ENCODE results near the gene PBOV1.

The PBOV1 gene

GRCh38 chr6:138204792-138205384 lies 13.4 kb downstream of the PBOV1 start:
- H3K4me3 ChIP-seq (ENCODE audit: control insufficient read depth, low read depth, low read length): no peak overlapping the region
- TF ChIP-seq, protein P1, sequence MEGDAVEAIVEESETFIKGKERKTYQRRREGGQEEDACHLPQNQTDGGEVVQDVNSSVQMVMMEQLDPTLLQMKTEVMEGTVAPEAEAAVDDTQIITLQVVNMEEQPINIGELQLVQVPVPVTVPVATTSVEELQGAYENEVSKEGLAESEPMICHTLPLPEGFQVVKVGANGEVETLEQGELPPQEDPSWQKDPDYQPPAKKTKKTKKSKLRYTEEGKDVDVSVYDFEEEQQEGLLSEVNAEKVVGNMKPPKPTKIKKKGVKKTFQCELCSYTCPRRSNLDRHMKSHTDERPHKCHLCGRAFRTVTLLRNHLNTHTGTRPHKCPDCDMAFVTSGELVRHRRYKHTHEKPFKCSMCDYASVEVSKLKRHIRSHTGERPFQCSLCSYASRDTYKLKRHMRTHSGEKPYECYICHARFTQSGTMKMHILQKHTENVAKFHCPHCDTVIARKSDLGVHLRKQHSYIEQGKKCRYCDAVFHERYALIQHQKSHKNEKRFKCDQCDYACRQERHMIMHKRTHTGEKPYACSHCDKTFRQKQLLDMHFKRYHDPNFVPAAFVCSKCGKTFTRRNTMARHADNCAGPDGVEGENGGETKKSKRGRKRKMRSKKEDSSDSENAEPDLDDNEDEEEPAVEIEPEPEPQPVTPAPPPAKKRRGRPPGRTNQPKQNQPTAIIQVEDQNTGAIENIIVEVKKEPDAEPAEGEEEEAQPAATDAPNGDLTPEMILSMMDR (conservative IDR thresholded peaks at IDR 0.05; ENCODE audit: control insufficient read depth, insufficient read depth, low read depth, low read length): no peak
- no peak for DNase-seq (ENCODE audit: low read depth)

DNA sequence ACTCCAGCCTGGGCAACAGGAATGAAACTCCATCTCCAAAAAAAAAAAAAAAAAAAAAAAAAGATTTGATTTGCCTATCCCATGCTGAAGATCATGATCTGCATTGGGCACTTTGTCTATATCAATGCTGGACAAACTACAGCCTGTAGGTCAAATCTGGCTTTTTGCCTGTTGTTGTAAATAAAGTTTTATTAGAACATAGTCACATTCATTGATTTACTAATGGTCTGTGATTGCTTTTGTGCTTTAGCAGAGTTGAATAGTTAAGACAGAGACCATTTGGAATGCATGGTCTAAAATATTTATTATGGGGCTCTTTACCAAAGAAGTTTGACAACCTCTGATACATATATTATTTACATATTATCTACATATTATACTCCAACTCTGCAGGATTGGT lies 14.0 kb downstream of the PBOV1 start:
- no peak overlapping the region for H3K4me3 ChIP-seq (ENCODE audit: control insufficient read depth, low read depth, low read length)
- TF ChIP-seq, protein P1 (conservative IDR thresholded peaks at IDR 0.05; ENCODE audit: control insufficient read depth, insufficient read depth, low read depth, low read length): no peak
- DNase-seq (ENCODE audit: low read depth): no peak

- TF ChIP-seq, protein P1 (conservative IDR thresholded peaks at IDR 0.05; ENCODE audit: control insufficient read depth, insufficient read depth, low read depth, low read length): no peak
- DNase-seq (ENCODE audit: low read depth): no peak
- H3K4me3 ChIP-seq (ENCODE audit: control insufficient read depth, low read depth, low read length): no peak overlapping the region
These were observed 15.0 kb downstream of the PBOV1 start for GRCh38 chr6:138203315-138203714.

DNA sequence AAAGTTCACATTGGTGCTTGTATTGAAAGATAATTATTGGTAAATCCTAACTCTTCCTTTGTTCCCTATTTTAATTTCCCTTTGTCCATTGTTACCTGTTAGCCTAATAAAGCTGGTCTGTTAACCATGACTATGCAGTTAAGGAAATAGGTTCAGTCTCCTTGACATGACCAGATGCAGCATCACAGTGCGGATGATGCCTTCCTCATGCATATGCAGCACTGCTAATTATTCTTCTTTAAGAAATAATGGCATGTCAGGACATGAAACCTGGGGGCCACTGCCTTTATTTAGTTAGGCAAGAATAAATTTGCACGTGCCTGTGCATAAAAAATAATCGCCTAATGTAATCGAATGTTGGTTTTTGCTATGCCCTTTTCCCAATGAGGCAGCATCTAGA lies 16.5 kb downstream of the PBOV1 start:
- TF ChIP-seq, protein P1 (conservative IDR thresholded peaks at IDR 0.05; ENCODE audit: control insufficient read depth, insufficient read depth, low read depth, low read length): no peak
- no peak for DNase-seq (ENCODE audit: low read depth)
- no peak overlapping the region for H3K4me3 ChIP-seq (ENCODE audit: control insufficient read depth, low read depth, low read length)

DNA sequence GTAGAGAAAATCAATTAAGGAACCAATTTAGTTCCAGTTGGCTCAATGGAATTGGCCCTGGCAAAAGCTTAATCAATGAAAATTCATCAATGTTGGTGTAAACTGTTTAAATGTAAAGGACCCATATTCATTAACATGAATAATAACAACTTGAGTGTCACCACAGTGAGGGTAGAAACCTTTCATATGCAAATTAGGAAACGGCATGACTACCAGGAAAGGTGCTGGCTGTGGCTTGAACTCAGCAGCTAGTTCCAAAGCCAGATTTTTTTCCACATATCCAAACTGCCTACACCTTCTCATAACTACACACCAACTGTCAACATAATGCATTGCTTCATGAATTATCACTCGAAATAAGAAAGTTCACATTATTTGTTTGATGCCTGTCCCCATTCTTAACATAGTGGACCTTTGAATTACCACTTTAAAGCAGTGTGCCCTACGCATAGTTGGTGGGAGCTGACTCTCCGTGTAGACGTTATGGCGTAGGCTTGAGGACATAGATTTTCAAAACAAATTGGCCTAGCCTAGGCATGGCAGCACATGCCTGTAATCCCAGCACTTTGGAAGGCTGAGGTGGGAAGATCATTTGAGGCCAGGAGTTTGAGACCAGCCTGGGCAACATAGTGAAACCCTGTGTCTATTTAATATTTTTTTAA lies 19.7 kb downstream of the PBOV1 start:
- no peak for DNase-seq (ENCODE audit: low read depth)
- TF ChIP-seq, protein P1 (conservative IDR thresholded peaks at IDR 0.05; ENCODE audit: control insufficient read depth, insufficient read depth, low read depth, low read length): no peak
- H3K4me3 ChIP-seq (ENCODE audit: control insufficient read depth, low read depth, low read length): no peak overlapping the region

GRCh38 chr6:138197570-138197969 lies 20.7 kb downstream of the PBOV1 start:
- no peak overlapping the region for H3K4me3 ChIP-seq (ENCODE audit: control insufficient read depth, low read depth, low read length)
- TF ChIP-seq, protein P1 (conservative IDR thresholded peaks at IDR 0.05; ENCODE audit: control insufficient read depth, insufficient read depth, low read depth, low read length): no peak
- no peak for DNase-seq (ENCODE audit: low read depth)

All from fibroblast of mammary gland (primary cell).